SH-SY5Y (cell line): ENCODE data around the gene BRDT.

Experiments used
- GATA2 ChIP-seq: IDR thresholded peaks from 2 replicates; pipeline ENCODE4 v1.6.1; 2011; ENCODE audit warnings: mild to moderate bottlenecking, low read depth, low read length
- GATA3 ChIP-seq: IDR thresholded peaks from 2 replicates; pipeline ENCODE4 v1.6.1; 2011; ENCODE audit warnings: low read depth, mild to moderate bottlenecking, low read length, moderate library complexity

DNA sequence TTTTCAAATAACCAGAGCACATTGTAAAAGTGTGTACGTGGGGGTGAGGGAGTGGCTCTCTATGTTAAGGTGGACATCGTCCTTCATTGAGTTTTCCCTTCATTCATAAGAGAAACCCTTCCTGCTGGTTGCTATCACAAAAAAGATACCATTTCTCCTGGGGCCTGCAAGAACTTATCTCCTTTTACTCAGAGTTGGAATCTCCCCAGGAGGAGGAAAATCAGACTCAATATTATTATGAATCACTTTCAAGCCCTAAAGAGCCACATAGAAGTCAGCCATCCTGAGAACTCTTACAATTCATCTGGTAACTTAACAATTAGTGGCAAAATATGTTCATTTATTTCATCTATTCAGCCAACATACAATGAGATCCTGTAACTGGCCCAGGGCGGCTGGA, 36.2 kb upstream of the BRDT start:
- no peak for TF ChIP-seq GATA2
- no peak for TF ChIP-seq GATA3
